Panc1 (cell line): ENCODE results near the gene CCDC9. TPM values are rescaled to one million over a fixed set of nuclear protein-coding genes. Genes with fewer than 3 reads are reported as not detected.

Experiments used
- ATAC-seq: fragments of 200-7000 bp; cut with Tn5 transposase; 2 replicates; pipeline ENCODE4 v1.9.1; 2020; ENCODE audit warnings: mild to moderate bottlenecking, moderate library complexity
- BruUV-seq: library from RNA; stranded (reverse); fragments of 400-500 nt; replicated peaks from 2 replicates; lab custom pipeline; 2021; lab: Mats Ljungman, UMichigan
- CTCF ChIA-PET: fragments of 300-600 bp; sonication (Branson Sonifier 250); formaldehyde crosslinking; loops from one replicate; lab custom pipeline; 2022; ENCODE audit warnings: antibody characterized with exemption; lab: Charles Lee
- POLR2A ChIA-PET: fragments of 300-600 bp; sonication (Branson Sonifier 250); formaldehyde crosslinking; loops from one replicate; lab custom pipeline; 2022; ENCODE audit warnings: antibody characterized with exemption; lab: Charles Lee
- DNase-seq: peaks from one replicate; pipeline ENCODE4 v3.0.0-alpha.2; 2010; ENCODE audit warnings: low read depth, low spot score
- H3K27ac ChIP-seq: 2 replicates; pipeline ENCODE4 v1.5.1; 2011; ENCODE audit warnings: mild to moderate bottlenecking, low read length, inconsistent platforms
- H3K27me3 ChIP-seq: fragments of 200-500 bp; sonication (Bioruptor generic); 2 replicates; pipeline ENCODE4 v1.6.0; 2014; ENCODE audit warnings: low read length, inconsistent platforms; ENCODE audit not compliant: control insufficient read depth, insufficient read depth
- H3K36me3 ChIP-seq: fragments of 200-500 bp; sonication (Bioruptor generic); 2 replicates; pipeline ENCODE4 v1.5.1; 2014; ENCODE audit warnings: inconsistent platforms, mild to moderate bottlenecking, low read length, moderate library complexity; ENCODE audit not compliant: control insufficient read depth, insufficient read depth
- H3K4me1 ChIP-seq: 2 replicates; pipeline ENCODE4 v1.5.1; 2011; ENCODE audit warnings: inconsistent platforms, mild to moderate bottlenecking, low read length, moderate library complexity; ENCODE audit not compliant: control insufficient read depth, insufficient read depth
- H3K4me3 ChIP-seq, 2 experiments: 2 replicates each; pipeline ENCODE4 v1.5.1; 2011 to 2012; ENCODE audit warnings: low read depth in 2 of 2, low read length in 2 of 2, mild to moderate bottlenecking in 2 of 2, inconsistent platforms in 1 of 2, moderate library complexity in 1 of 2
- H3K9me3 ChIP-seq: fragments of 200-500 bp; sonication (Bioruptor generic); 2 replicates; pipeline ENCODE4 v1.5.1; 2014; ENCODE audit warnings: low read depth, mild to moderate bottlenecking, inconsistent platforms, low read length, moderate library complexity; ENCODE audit not compliant: control insufficient read depth, insufficient read depth
- POLR2AphosphoS5 ChIP-seq: IDR thresholded peaks from 2 replicates; pipeline ENCODE4 v1.6.1; 2012; ENCODE audit warnings: mild to moderate bottlenecking, low read depth, low read length, moderate library complexity
- SIN3A ChIP-seq: IDR thresholded peaks from 2 replicates; pipeline ENCODE4 v1.6.1; 2012; ENCODE audit warnings: low read depth, mild to moderate bottlenecking, low read length, moderate library complexity, borderline replicate concordance; ENCODE audit not compliant: insufficient read depth
- TCF7L2 ChIP-seq: IDR thresholded peaks from 2 replicates; pipeline ENCODE4 v1.6.1; 2011; ENCODE audit warnings: mild to moderate bottlenecking, low read depth, low read length, inconsistent platforms
- in situ Hi-C: cut with HindIII; loops from 2 replicates; pipeline ENCODE4 v1.10.0; 2016; ENCODE audit warnings: low sequenced_read_pairs, low pct_unique_long_range_greater_than_20kb
- intact Hi-C: fragments of 100-400 bp; cut with micrococcal nuclease; formaldehyde crosslinking; loops from one replicate; pipeline ENCODE4 v1.10.0; 2022; ENCODE audit not compliant: unreplicated experiment
- total RNA-seq: library from RNA; stranded (reverse); gene quantifications from one replicate; pipeline ENCODE4 v1.2.1, GENCODE V29; 2021; ENCODE audit not compliant: unreplicated experiment
- TF ChIP-seq, protein P1 (sequence below), 2 experiments: IDR thresholded peaks; 2 replicates each; pipeline ENCODE4 v1.6.1; 2011 to 2012; ENCODE audit warnings: low read depth in 2 of 2, control low read depth in 1 of 2, low read length in 1 of 2, mild to moderate bottlenecking in 1 of 2, moderate library complexity in 1 of 2; ENCODE audit not compliant: insufficient read depth in 1 of 2
- TF ChIP-seq, protein P2 (sequence below): fragments of 450-650 bp; IDR thresholded peaks from 2 replicates; pipeline ENCODE4 v1.5.1; 2017; ENCODE audit warnings: mild to moderate bottlenecking

The CCDC9 gene
- total RNA-seq, 1 experiment from 2014 or later: 29.2 TPM

DNA sequence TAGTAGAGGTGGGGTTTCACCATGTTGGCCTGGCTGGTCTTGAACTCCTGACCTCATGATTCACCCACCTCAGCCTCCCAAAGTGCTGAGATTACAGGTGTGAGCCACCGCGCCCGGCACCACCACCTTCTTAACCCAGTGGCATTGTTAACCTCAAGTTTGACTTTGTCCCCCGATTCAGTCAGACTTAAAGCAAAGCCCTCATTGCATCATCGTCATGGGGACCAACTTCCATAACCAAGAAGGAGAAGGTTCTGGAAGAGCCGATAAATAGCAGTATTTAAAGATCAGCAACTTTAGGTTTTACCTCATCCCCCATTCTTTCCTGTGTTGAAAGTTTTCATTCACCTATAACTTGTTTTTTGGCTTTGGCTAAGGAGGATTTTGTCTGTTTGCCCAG is 11.7 kb downstream of the CCDC9 start:
- intact Hi-C loops: no loop called here
- ChIA-PET CTCF (no interaction called here), POLR2A (no interaction called here)
- H3K36me3 ChIP-seq: no peaks in the 10 kb centered on the region; the same call in 1 of the 2 replicates
- no peaks in the 10 kb centered on the region for H3K4me1 ChIP-seq
- no peaks in the 10 kb centered on the region for H3K9me3 ChIP-seq
- H3K27me3 ChIP-seq: no peaks in the 10 kb centered on the region
- no TSS peak for BruUV-seq
- in situ Hi-C loops: no loop called here
- no peak overlapping the region for H3K27ac ChIP-seq
- ATAC-seq (no peak), DNase-seq (no peak)
- TF ChIP-seq TCF7L2: no peak
- TF ChIP-seq, protein P1, sequence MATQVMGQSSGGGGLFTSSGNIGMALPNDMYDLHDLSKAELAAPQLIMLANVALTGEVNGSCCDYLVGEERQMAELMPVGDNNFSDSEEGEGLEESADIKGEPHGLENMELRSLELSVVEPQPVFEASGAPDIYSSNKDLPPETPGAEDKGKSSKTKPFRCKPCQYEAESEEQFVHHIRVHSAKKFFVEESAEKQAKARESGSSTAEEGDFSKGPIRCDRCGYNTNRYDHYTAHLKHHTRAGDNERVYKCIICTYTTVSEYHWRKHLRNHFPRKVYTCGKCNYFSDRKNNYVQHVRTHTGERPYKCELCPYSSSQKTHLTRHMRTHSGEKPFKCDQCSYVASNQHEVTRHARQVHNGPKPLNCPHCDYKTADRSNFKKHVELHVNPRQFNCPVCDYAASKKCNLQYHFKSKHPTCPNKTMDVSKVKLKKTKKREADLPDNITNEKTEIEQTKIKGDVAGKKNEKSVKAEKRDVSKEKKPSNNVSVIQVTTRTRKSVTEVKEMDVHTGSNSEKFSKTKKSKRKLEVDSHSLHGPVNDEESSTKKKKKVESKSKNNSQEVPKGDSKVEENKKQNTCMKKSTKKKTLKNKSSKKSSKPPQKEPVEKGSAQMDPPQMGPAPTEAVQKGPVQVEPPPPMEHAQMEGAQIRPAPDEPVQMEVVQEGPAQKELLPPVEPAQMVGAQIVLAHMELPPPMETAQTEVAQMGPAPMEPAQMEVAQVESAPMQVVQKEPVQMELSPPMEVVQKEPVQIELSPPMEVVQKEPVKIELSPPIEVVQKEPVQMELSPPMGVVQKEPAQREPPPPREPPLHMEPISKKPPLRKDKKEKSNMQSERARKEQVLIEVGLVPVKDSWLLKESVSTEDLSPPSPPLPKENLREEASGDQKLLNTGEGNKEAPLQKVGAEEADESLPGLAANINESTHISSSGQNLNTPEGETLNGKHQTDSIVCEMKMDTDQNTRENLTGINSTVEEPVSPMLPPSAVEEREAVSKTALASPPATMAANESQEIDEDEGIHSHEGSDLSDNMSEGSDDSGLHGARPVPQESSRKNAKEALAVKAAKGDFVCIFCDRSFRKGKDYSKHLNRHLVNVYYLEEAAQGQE (IDR thresholded peaks at IDR 0.05; ENCODE audit: insufficient read depth in 1 of 2, low read depth in 2 of 2, low read length in 1 of 2): no peak
- no peak overlapping the region for H3K4me3 ChIP-seq

DNA sequence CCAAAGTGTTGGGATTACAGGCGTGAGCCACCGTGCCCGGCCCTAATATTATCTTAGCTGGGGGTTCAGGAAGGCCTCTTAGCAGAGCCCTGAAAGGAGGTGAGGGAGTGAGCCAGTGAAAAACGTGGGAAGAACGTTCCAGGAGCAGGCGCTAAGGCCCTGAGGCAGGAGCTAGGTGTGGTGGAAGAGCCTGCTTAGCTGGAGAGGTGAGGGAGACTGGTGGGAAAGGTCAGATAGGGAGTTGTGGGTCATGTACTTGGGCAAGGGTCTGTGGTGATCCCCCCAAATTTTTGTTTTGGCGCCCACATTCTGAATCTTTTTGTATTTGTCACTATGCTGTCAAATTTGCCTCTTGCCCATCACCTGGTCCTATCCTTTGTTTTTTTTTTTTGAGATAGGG is 13.3 kb downstream of the CCDC9 start:
- no TSS peak for BruUV-seq
- intact Hi-C loops (no loop called here), in situ Hi-C loops (no loop called here)
- POLR2A ChIA-PET: no interaction called here
- CTCF ChIA-PET: no interaction called here
- TF ChIP-seq POLR2AphosphoS5 (no peak), TCF7L2 (no peak)
- TF ChIP-seq, protein P2, sequence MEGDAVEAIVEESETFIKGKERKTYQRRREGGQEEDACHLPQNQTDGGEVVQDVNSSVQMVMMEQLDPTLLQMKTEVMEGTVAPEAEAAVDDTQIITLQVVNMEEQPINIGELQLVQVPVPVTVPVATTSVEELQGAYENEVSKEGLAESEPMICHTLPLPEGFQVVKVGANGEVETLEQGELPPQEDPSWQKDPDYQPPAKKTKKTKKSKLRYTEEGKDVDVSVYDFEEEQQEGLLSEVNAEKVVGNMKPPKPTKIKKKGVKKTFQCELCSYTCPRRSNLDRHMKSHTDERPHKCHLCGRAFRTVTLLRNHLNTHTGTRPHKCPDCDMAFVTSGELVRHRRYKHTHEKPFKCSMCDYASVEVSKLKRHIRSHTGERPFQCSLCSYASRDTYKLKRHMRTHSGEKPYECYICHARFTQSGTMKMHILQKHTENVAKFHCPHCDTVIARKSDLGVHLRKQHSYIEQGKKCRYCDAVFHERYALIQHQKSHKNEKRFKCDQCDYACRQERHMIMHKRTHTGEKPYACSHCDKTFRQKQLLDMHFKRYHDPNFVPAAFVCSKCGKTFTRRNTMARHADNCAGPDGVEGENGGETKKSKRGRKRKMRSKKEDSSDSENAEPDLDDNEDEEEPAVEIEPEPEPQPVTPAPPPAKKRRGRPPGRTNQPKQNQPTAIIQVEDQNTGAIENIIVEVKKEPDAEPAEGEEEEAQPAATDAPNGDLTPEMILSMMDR: no peak
- DNase-seq: no peak
- ATAC-seq: no peak
- peaks cover 2% of the 10 kb centered on the region; the same call in 1 of the 2 replicates for H3K36me3 ChIP-seq
- H3K9me3 ChIP-seq: no peaks in the 10 kb centered on the region
- no peak overlapping the region for H3K27ac ChIP-seq
- H3K4me1 ChIP-seq: no peaks in the 10 kb centered on the region
- H3K4me3 ChIP-seq: no peak overlapping the region
- H3K27me3 ChIP-seq: no peaks in the 10 kb centered on the region

DNA sequence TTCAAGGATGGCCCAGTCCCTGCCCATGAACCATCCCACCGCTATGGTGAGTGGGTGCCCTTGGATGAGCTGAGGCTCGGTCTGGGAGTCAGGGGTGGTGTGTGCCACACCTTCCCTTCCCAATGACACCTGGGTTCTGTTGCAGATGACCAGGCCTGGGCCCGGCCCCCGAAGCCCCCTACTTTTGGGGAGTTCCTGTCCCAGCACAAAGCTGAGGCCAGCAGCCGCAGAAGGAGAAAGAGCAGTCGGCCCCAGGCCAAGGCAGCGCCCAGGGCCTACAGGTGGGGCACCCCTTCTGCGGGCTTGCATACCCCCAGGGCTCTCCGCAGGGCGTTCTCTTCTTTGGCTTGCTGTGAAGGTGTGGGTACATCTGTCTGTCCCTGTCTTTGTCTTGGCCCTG is 14.1 kb downstream of the CCDC9 start:
- DNase-seq: no peak
- ATAC-seq: no peak
- CTCF ChIA-PET: no interaction called here
- POLR2A ChIA-PET: no interaction called here
- Histone ChIP-seq H3K4me1 (peaks cover 3% of the 10 kb centered on the region), H3K36me3 (peaks cover 2% of the 10 kb centered on the region; the same call in 1 of the 2 replicates), H3K27ac (no peak overlapping the region), H3K27me3 (no peaks in the 10 kb centered on the region), H3K9me3 (no peaks in the 10 kb centered on the region), H3K4me3 (no peak overlapping the region)
- TF ChIP-seq, protein P2: no peak
- no peak for TF ChIP-seq TCF7L2
- no peak for TF ChIP-seq POLR2AphosphoS5
- no peak for TF ChIP-seq SIN3A
- TF ChIP-seq, protein P1 (IDR thresholded peaks at IDR 0.05; ENCODE audit: insufficient read depth in 1 of 2, low read depth in 2 of 2, low read length in 1 of 2): no peak
- BruUV-seq: no TSS peak
- in situ Hi-C loops (no loop called here), intact Hi-C loops (no loop called here)
